ENCODE results near the gene TMCO2.

DNA sequence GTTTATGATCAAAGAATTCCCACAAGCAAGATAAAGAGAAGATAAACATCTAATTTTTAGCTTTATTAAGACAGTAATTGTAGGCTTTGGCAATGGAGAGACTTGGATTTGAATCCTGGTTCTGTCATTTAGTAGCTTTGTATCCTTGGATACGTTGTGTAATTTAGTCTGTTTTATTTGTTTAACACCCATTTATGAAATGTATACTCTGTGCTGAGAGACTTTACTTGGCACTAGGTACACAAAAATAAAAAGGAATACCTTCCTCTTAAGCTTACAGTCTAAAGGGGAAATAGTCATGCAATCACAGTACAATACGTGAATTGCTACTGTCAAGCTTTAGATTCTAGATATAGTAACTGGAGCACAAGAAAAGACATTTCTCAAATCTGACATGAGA, 34.1 kb downstream of the TMCO2 start:
- TF ChIP-seq REST (IDR thresholded peaks at IDR 0.05; ENCODE audit: insufficient read depth in 1 of 2, low read depth in 2 of 2, low read length in 2 of 2) (no peak), POLR2AphosphoS5 (IDR thresholded peaks at IDR 0.05; ENCODE audit: low read depth, low read length) (no peak), SIN3A (IDR thresholded peaks at IDR 0.05; ENCODE audit: borderline replicate concordance, insufficient read depth, low read length) (no peak)
